ENCODE data around the gene SPTBN2. TPM values are rescaled to one million over a fixed set of nuclear protein-coding genes. Genes with fewer than 3 reads are reported as not detected.

SPTBN2 gene
- total RNA-seq, 1 experiment from 2014 or later, result 40.7 TPM

GRCh38 chr11:66766681-66767080 is 37.7 kb upstream of the SPTBN2 start:
- ChIA-PET CTCF (no interaction called here), POLR2A (no interaction called here)
- H3K9me3 Mint-ChIP-seq, result no peaks in the 10 kb centered on the region
- H3K36me3 Mint-ChIP-seq, result no peaks in the 10 kb centered on the region; the same call in 1 of the 2 replicates
- TF ChIP-seq NR1H2 (CRISPR knock-in tag; IDR thresholded peaks at IDR 0.05) (no peak), JUN (CRISPR knock-in tag; IDR thresholded peaks at IDR 0.05) (no peak), HMGXB4 (CRISPR knock-in tag; IDR thresholded peaks at IDR 0.05) (no peak), NFYB (CRISPR knock-in tag; conservative IDR thresholded peaks at IDR 0.05; ENCODE audit: low read depth) (no peak), FOXK1 (CRISPR knock-in tag; IDR thresholded peaks at IDR 0.05) (no peak), ZNF671 (CRISPR knock-in tag; IDR thresholded peaks at IDR 0.05) (no peak), PRRX2 (CRISPR knock-in tag; IDR thresholded peaks at IDR 0.05) (no peak), ZBTB43 (CRISPR knock-in tag; IDR thresholded peaks at IDR 0.05) (no peak), FOXJ3 (CRISPR knock-in tag; IDR thresholded peaks at IDR 0.05; ENCODE audit: borderline replicate concordance) (no peak), ARID4B (CRISPR knock-in tag; IDR thresholded peaks at IDR 0.05; ENCODE audit: borderline replicate concordance) (no peak), ZNF317 (CRISPR knock-in tag; IDR thresholded peaks at IDR 0.05; ENCODE audit: borderline replicate concordance, low read depth) (no peak), KAT7 (CRISPR knock-in tag; IDR thresholded peaks at IDR 0.05; ENCODE audit: borderline replicate concordance) (no peak), MXD4 (CRISPR knock-in tag; IDR thresholded peaks at IDR 0.05; ENCODE audit: borderline replicate concordance) (no peak), ZNF532 (CRISPR knock-in tag; IDR thresholded peaks at IDR 0.05; ENCODE audit: borderline replicate concordance) (no peak), NR3C1 (CRISPR knock-in tag; conservative IDR thresholded peaks at IDR 0.05; ENCODE audit: low read depth) (no peak), E2F4 (CRISPR knock-in tag; IDR thresholded peaks at IDR 0.05; ENCODE audit: borderline replicate concordance, low read depth) (no peak), ESRRA (CRISPR knock-in tag; IDR thresholded peaks at IDR 0.05; ENCODE audit: borderline replicate concordance) (no peak), IRF2 (CRISPR knock-in tag; IDR thresholded peaks at IDR 0.05; ENCODE audit: borderline replicate concordance, low read depth) (no peak), ATF6 (CRISPR knock-in tag; IDR thresholded peaks at IDR 0.05) (no peak), TCF7 (CRISPR knock-in tag; IDR thresholded peaks at IDR 0.05; ENCODE audit: low read depth) (no peak)
- H3K4me3 Mint-ChIP-seq, result no peak overlapping the region
- peak overlapping the region; percentile 61; the same call in 1 of the 2 replicates for H3K27ac Mint-ChIP-seq
- ATAC-seq, result no peak
- DNase-seq (ENCODE audit: low spot score), result no peak
- no peaks in the 10 kb centered on the region for H3K4me1 Mint-ChIP-seq
- H3K27me3 Mint-ChIP-seq (ENCODE audit: low read depth), result no peaks in the 10 kb centered on the region

Data from WTC11 (cell line).